HEK293 (cell line): ENCODE measurements around the gene SLC9A9.

Experiments
- CTCF ChIA-PET: fragments of 350-600 bp; formaldehyde crosslinking; extraction: SDS; loops from one replicate; lab custom pipeline; 2021; ENCODE audit warnings: antibody characterized with exemption; lab: Yijun Ruan, JAX
- POLR2A ChIA-PET: fragments of 300-600 bp; formaldehyde crosslinking; extraction: SDS; loops from one replicate; lab custom pipeline; 2020; ENCODE audit warnings: antibody characterized with exemption, inconsistent platforms; lab: Yijun Ruan, JAX
- H3K27ac ChIP-seq: fragments of 200-500 bp; sonication (Bioruptor generic); 2 replicates; pipeline ENCODE4 v1.5.1; 2014; ENCODE audit warnings: low read depth, low read length, control low read depth, inconsistent platforms; ENCODE audit errors: extremely low read depth
- H3K36me3 ChIP-seq, 2 experiments: fragments of 200-500 bp in 1 of 2; sonication (Bioruptor generic) in 1 of 2; 1 replicate in 1 of 2; 2 replicates in 1 of 2; pipeline ENCODE4 v1.5.1; 2014 to 2017; ENCODE audit warnings: inconsistent platforms in 2 of 2, low read length in 2 of 2; ENCODE audit not compliant: control insufficient read depth in 2 of 2, insufficient read depth in 1 of 2
- H3K4me1 ChIP-seq: fragments of 200-500 bp; sonication (Bioruptor generic); 2 replicates; pipeline ENCODE4 v1.5.1; 2014; ENCODE audit warnings: mild to moderate bottlenecking, low read length, inconsistent platforms; ENCODE audit not compliant: control insufficient read depth, insufficient read depth
- H3K4me3 ChIP-seq: 2 replicates; pipeline ENCODE4 v1.5.1; 2011; ENCODE audit warnings: low read depth, mild to moderate bottlenecking, control low read depth, low read length, moderate library complexity
- H3K9me3 ChIP-seq: fragments of 200-500 bp; sonication (Bioruptor generic); 2 replicates; pipeline ENCODE4 v1.5.1; 2014; ENCODE audit warnings: low read depth, low read length, inconsistent platforms; ENCODE audit not compliant: control insufficient read depth, insufficient read depth
- ATF2 ChIP-seq: fragments of 450-650 bp; formaldehyde crosslinking; IDR thresholded peaks from 2 replicates; pipeline ENCODE4 v1.5.1; 2016; ENCODE audit warnings: missing biosample characterization, missing genetic modification characterization, low read depth
- GFI1B ChIP-seq: fragments of 450-650 bp; formaldehyde crosslinking; IDR thresholded peaks from 2 replicates; pipeline ENCODE4 v1.5.1; 2016; ENCODE audit warnings: missing biosample characterization, missing genetic modification characterization
- IKZF3 ChIP-seq: fragments of 450-650 bp; IDR thresholded peaks from 2 replicates; pipeline ENCODE4 v1.5.0; 2018; ENCODE audit warnings: missing biosample characterization, mild to moderate bottlenecking, missing genetic modification characterization, moderate library complexity
- SP3 ChIP-seq: fragments of 450-650 bp; formaldehyde crosslinking; IDR thresholded peaks from 2 replicates; pipeline ENCODE4 v1.5.1; 2016; ENCODE audit warnings: missing biosample characterization, missing genetic modification characterization
- ZBTB48 ChIP-seq: fragments of 450-650 bp; formaldehyde crosslinking; IDR thresholded peaks from 2 replicates; pipeline ENCODE4 v1.5.1; 2016; ENCODE audit warnings: missing biosample characterization, missing genetic modification characterization
- ZEB2 ChIP-seq: fragments of 450-650 bp; formaldehyde crosslinking; IDR thresholded peaks from 2 replicates; pipeline ENCODE4 v1.5.1; 2016; ENCODE audit warnings: missing biosample characterization, missing genetic modification characterization
- ZNF132 ChIP-seq: fragments of 450-650 bp; formaldehyde crosslinking; IDR thresholded peaks from 2 replicates; pipeline ENCODE4 v1.5.1; 2017; ENCODE audit warnings: missing biosample characterization, missing genetic modification characterization, borderline replicate concordance
- ZNF2 ChIP-seq: fragments of 450-650 bp; formaldehyde crosslinking; IDR thresholded peaks from 2 replicates; pipeline ENCODE4 v1.5.1; 2016; ENCODE audit warnings: missing biosample characterization, missing genetic modification characterization
- ZNF311 ChIP-seq: fragments of 450-650 bp; formaldehyde crosslinking; IDR thresholded peaks from 2 replicates; pipeline ENCODE4 v1.5.1; 2017; ENCODE audit warnings: missing biosample characterization, missing genetic modification characterization, borderline replicate concordance
- ZNF324 ChIP-seq: fragments of 450-650 bp; formaldehyde crosslinking; IDR thresholded peaks from 2 replicates; pipeline ENCODE4 v1.5.1; 2016; ENCODE audit warnings: missing biosample characterization, missing genetic modification characterization
- ZNF354C ChIP-seq: fragments of 450-650 bp; formaldehyde crosslinking; IDR thresholded peaks from 2 replicates; pipeline ENCODE4 v1.5.1; 2016; ENCODE audit warnings: missing biosample characterization, missing genetic modification characterization, low read depth, borderline replicate concordance
- ZNF366 ChIP-seq: fragments of 450-650 bp; formaldehyde crosslinking; conservative IDR thresholded peaks from 2 replicates; pipeline ENCODE4 v1.5.1; 2016; ENCODE audit warnings: missing biosample characterization, missing genetic modification characterization
- ZNF426 ChIP-seq: fragments of 450-650 bp; formaldehyde crosslinking; IDR thresholded peaks from 2 replicates; pipeline ENCODE4 v1.5.1; 2017; ENCODE audit warnings: missing biosample characterization, missing genetic modification characterization, mild to moderate bottlenecking, inconsistent platforms, moderate library complexity
- ZNF48 ChIP-seq: fragments of 450-650 bp; formaldehyde crosslinking; IDR thresholded peaks from 2 replicates; pipeline ENCODE4 v1.5.1; 2016; ENCODE audit warnings: missing biosample characterization, missing genetic modification characterization
- ZNF514 ChIP-seq: fragments of 450-650 bp; formaldehyde crosslinking; IDR thresholded peaks from 2 replicates; pipeline ENCODE4 v1.5.1; 2016; ENCODE audit warnings: missing biosample characterization, missing genetic modification characterization
- ZNF530 ChIP-seq: fragments of 450-650 bp; formaldehyde crosslinking; IDR thresholded peaks from 2 replicates; pipeline ENCODE4 v1.5.1; 2016; ENCODE audit warnings: low read depth, missing biosample characterization, missing genetic modification characterization
- ZNF555 ChIP-seq: fragments of 450-650 bp; formaldehyde crosslinking; conservative IDR thresholded peaks from 2 replicates; pipeline ENCODE4 v1.5.1; 2017; ENCODE audit warnings: missing biosample characterization, mild to moderate bottlenecking, missing genetic modification characterization, inconsistent platforms
- ZNF596 ChIP-seq: fragments of 450-650 bp; IDR thresholded peaks from 2 replicates; pipeline ENCODE4 v1.5.0; 2018; ENCODE audit warnings: missing biosample characterization, mild to moderate bottlenecking, missing genetic modification characterization, moderate library complexity
- ZNF621 ChIP-seq: fragments of 450-650 bp; formaldehyde crosslinking; IDR thresholded peaks from 2 replicates; pipeline ENCODE4 v1.5.1; 2017; ENCODE audit warnings: missing biosample characterization, missing genetic modification characterization
- ZNF677 ChIP-seq: fragments of 450-650 bp; IDR thresholded peaks from 2 replicates; pipeline ENCODE4 v1.5.0; 2018; ENCODE audit warnings: missing biosample characterization, mild to moderate bottlenecking, missing genetic modification characterization, moderate library complexity
- ZNF704 ChIP-seq: fragments of 450-650 bp; formaldehyde crosslinking; IDR thresholded peaks from 2 replicates; pipeline ENCODE4 v1.5.1; 2016; ENCODE audit warnings: missing biosample characterization, missing genetic modification characterization
- ZSCAN5A ChIP-seq: fragments of 450-650 bp; formaldehyde crosslinking; IDR thresholded peaks from 2 replicates; pipeline ENCODE4 v1.5.1; 2016; ENCODE audit warnings: missing biosample characterization, missing genetic modification characterization

Gene SLC9A9

GRCh38 chr3:143484846-143485512, 363.3 kb downstream of the SLC9A9 start:
- no peak for TF ChIP-seq ZNF324 (tag by site-specific recombination)
- TF ChIP-seq ZNF132 (tag by site-specific recombination): no peak
- no peak for TF ChIP-seq ZNF621 (tag by site-specific recombination)
- TF ChIP-seq GFI1B (tag by site-specific recombination): no peak
- TF ChIP-seq ZNF596 (tag by site-specific recombination): no peak
- no peak for TF ChIP-seq ZNF311 (tag by site-specific recombination)
- no peak for TF ChIP-seq ZNF704
- TF ChIP-seq ZNF514: no peak
- TF ChIP-seq ZBTB48: no peak
- CTCF ChIA-PET: no interaction called here

GRCh38 chr3:143483214-143483613, 365.1 kb downstream of the SLC9A9 start:
- CTCF ChIA-PET: no interaction called here
- Histone ChIP-seq H3K36me3 (no peaks in the 10 kb centered on the region), H3K9me3 (no peaks in the 10 kb centered on the region), H3K27ac (no peak overlapping the region), H3K4me1 (no peaks in the 10 kb centered on the region), H3K4me3 (no peak overlapping the region)
- TF ChIP-seq ZNF555: no peak
- TF ChIP-seq ZNF354C (tag by site-specific recombination): no peak
- no peak for TF ChIP-seq SP3 (tag by site-specific recombination)
- TF ChIP-seq GFI1B (tag by site-specific recombination): no peak
- no peak for TF ChIP-seq ATF2 (tag by site-specific recombination)
- TF ChIP-seq ZNF366 (tag by site-specific recombination): no peak
- no peak for TF ChIP-seq ZNF426
- TF ChIP-seq ZNF48 (tag by site-specific recombination): no peak
- no peak for TF ChIP-seq IKZF3 (tag by site-specific recombination)
- no peak for TF ChIP-seq ZEB2 (tag by site-specific recombination)
- TF ChIP-seq ZSCAN5A (tag by site-specific recombination): no peak
- no peak for TF ChIP-seq ZNF677
- no peak for TF ChIP-seq ZNF530
- no peak for TF ChIP-seq ZNF2 (tag by site-specific recombination)
- POLR2A ChIA-PET: interaction anchor here (0.6 kb wide), 1 partner anchor 21 kb away, joined by 3 read pairs; no protein-coding TSS in a partner anchor

More at GRCh38 chr3:143484846-143485512, 363.3 kb downstream of the SLC9A9 start:
- Histone ChIP-seq H3K4me3 (no peak overlapping the region), H3K36me3 (no peaks in the 10 kb centered on the region), H3K4me1 (no peaks in the 10 kb centered on the region), H3K9me3 (no peaks in the 10 kb centered on the region), H3K27ac (no peak overlapping the region)
- POLR2A ChIA-PET: no interaction called here
